GM21717 (cell line): ENCODE data around the gene SLC48A1.

Source experiments
- ATAC-seq: cut with Tn5 transposase; IDR thresholded peaks from one replicate; pipeline ENCODE4 v1.9.1; 2021; ENCODE audit warnings: mild to moderate bottlenecking, moderate library complexity; ENCODE audit not compliant: unreplicated experiment

The SLC48A1 gene

DNA sequence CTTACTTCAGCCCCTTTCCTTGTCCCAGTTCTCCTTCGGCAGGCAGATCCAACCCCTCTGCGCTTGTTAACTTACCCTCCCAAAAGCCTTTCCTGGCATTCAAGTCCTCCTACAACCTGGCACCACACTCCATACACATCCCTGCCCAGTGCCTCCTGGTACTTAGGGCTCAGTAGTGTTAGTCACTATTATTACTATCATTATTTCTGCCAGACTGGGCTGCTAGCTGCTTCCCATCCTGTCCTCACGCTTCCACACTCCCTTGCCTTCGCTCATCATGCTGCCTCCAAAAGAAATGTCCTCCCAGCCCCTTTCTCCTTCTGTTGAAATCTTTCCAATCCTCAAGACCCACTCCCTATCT, 48.3 kb downstream of the SLC48A1 start:
- ATAC-seq, result no peak

DNA sequence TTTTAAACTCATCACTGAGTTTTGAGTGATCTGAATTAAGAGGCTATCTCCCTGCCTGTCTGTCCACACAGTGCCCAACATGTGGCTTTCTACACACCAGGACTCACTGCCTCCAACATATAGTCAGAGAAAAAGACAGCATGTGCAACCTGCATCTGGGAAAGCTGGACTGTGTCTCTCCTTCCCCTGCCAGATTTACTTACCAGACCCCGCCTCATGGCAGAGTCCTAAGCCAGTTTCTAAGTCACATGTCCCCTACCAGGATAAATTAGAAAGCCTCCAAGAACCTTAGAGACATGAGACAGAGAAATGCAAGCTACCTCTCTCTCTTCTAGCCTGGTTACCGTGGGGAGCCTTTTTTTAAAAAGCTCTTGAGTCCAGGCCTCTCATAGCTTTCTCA, 49.4 kb downstream of the SLC48A1 start:
- ATAC-seq, result no peak

DNA sequence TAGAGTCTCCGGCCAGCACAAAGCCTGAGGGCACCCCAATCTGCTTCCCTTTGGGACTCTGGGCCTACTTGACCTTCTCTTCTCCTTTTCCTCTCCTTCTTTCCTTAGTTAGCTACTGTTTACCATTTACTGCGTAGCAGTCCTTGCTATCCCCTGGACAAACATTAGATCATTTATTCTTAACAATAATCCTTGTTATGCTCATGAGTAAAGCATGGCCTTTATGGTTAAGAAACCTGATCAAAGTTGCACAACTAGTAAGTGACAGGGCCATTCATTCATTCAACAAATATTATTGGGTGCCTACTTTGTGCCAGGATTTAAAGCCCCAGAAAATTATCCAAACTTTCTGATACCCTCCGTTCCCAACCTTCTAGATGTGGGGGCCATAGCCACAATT, 49.8 kb downstream of the SLC48A1 start:
- ATAC-seq, result no peak

DNA sequence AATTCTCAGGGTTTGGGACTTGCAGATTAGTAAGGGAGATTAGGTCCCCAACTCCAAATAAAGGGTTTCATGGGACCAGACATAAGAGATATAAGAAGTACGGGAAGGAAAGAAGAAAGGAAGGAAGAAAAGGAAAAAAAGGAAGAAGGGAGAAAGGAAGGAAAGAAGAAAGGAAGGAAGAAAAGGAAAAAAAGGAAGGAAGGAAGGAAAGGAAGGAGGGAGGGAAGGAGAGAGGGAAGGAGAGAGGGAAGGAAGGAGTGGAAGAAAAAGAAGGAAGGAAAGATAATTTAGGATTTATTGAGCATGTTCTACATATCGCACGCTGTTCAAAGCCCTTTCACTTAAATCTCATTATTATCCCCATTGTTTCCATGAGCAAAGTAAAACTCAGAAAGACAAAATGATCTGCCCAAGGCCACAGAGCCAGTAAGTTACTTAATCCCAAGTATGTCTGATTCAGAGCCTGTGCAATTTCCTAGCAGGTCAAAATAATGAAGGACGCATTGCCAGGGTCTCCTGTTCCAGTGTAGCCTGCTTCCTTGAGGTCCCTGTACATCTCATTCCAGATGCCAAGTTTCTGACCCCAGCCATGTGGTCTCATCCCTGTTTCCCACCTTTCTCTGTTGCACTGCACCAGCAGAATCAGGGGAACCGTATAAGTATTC, 50.5 kb downstream of the SLC48A1 start:
- ATAC-seq, result no peak

DNA sequence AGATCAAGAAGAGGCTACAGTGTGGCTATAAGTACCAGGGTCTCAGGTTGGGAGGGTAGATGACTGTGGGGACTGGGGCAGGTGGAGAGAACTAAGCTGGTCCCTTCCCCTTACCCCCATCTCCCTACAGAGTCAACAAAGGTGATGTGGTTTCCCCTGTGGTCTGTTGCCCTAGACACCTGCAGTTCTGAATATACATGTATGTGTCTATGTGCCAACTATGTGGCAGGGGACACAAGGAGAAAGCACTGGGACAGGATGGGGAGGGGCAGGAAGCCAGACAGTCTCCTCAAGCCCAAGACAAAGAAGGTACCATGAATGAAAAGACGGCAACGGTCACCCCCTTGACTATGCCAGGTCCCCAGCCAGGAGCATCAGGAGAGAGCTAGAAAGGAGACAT, 51.2 kb downstream of the SLC48A1 start:
- ATAC-seq, result no peak

DNA sequence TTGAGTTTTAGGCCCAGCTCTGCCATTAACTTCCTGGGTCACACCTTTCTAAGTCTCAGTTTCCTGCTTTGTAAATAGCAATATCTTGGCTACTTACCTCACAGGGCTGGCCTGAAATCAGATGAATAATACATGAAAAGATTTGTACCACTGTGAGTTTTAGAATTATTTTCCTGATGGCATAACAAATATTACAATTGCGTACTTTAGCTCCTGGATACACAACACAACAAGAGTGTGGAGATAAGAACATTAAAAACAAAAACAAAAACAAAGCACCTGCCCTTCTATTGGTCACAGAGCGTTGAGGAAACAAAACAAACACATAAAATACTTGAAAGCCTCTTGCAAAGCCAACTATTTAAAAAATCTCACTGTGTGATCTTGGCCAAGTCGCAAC, 51.6 kb downstream of the SLC48A1 start:
- ATAC-seq, result no peak

DNA sequence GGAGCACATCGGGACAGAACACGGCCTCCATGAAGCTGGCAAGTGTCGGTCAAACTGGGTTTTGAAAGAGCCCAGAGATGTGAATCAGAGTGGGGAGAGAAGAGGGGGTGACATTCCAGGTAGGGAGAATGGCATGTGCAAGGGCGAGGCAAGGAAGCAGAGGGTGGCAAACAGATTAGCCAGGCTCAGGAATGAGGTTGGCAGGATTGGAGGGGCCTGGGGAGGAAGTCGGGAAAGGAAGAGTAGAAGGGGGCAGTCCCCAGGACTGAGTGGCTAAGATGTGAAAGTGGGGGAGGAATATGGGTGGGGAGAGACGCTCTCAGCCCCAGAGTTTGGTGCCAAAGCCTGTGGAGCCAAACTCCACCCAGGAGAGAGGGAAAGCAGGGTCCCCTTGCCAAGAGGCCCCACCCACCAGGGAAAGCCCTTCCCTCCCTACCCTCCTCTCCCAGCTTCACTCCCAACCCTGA, 52.2 kb downstream of the SLC48A1 start:
- no peak for ATAC-seq

DNA sequence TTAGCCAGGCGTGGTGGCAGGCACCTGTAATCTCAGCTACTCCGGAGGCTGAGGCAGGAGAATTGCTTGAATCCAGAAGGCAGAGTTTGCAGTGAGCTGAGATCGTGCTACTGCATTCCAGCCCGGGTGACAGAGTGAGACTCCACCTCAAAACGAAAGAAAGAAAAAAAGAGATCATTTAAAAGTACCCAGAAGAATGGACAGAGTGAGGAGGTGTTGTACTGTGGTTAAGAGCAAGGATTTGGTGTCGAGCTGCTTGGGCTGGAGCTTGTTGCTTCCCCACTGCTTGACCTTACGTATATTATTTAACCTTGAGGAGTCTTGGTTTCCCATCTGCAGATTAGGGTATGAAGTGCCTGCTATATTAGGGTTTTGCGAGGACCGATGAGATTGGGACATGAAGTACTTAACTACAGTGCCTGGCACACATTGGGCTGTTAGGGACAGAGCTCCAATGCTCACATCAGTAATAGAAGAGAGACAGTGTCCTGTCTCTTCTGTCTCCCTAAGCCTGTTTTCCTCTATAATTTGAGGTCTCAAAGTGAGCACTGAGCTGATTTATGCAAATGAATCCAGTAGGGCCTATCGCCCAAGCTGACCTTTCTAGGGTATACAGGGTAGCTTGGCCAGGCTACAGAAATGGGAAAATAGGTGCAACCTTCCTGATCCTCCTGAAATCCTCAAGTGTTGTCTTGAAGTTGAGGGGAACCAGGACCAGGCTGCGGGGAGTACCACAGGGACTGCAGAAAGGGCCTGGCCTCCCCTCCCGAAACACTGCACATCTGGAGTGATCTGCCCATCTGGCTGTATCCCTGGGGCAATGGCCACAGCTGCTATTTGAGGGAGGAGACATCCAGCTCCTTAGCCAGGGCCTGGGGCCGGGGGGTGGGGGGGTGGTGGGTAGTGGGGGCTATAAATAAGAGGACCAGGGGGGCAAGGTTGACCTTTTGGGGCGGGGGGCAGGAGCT, 55.3 kb downstream of the SLC48A1 start:
- no peak for ATAC-seq

DNA sequence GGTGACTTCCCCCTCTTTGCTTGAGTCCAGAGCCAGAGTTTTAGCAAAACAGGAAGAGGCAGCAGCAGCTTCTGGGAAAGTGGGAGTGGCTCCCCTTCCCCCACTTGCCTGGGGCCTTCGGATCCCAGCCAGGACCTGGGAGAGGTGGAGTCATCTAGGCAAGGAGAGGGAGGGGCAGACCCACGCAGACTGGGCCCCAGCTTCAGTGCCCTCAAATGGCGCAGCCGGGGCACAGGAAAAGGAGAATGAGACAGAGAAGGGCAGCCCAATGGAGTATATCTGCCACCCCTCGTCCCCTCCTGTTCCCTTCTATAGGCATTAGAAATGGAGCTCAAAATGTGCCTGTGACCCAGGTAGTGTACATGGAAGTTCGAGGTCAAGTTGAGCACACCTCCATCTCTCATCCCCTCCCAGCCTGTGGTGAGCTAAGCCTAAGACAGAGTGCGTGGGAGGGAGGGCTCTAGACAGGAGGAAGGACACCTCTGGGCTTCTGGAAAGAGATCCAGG, 56.0 kb downstream of the SLC48A1 start:
- ATAC-seq, result no peak

DNA sequence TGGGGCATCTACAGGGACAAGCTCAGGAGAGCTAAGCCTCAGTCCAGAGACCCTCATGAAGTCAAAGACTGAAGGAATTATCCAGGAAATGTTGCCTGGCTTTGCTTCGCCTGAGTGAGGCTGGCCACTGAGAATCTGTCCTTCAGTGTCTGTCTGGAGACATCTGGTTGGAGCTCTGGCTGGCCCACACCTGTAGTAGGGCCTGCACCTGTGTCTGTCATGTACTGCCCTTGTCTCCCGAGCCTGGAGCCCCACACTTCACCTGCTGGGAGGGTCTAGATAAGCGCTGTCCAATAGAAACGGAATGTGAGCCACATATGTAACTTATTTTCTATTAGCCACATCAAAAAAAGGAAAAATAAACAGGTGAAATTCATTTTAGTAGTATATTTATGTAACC, 56.5 kb downstream of the SLC48A1 start:
- no peak for ATAC-seq
